Metanephros (tissue), 2 donors: ENCODE data around the gene ATXN10. TPM values are rescaled to one million over a fixed set of nuclear protein-coding genes. Genes with fewer than 3 reads are reported as not detected.

ENCODE experiments used
- small RNA-seq: library from RNA; depleted of rRNA; stranded (forward); fragments of <200 nt; gene quantifications from one replicate; pipeline ENCODE3, GENCODE V24; 2014; ENCODE audit warnings: low replicate concordance
- total RNA-seq: library from RNA; depleted of rRNA; stranded (reverse); fragments of >200 nt; gene quantifications from one replicate; pipeline ENCODE4 v1.2.3, GENCODE V29; 2014

ATXN10 gene
- 136 TPM for total RNA-seq

GRCh38 chr22:45671783-45672563 lies at the start of gene ATXN10:
TSS of gene ATXN10 (plus strand) at chr22:45671834. CDS start at chr22:45672064, 230 bp downstream.

Small RNA genes within 50 kb of the gene (small RNA-seq; reads per million reads assigned to genes)
- not detected for gene MIR4762
- not detected for gene RNU6-1161P

Other genes with a start within 250 kb of the ATXN10 start
- gene FBLN1, start 169.0 kb upstream of the ATXN10 start, total RNA-seq: 145 TPM